ENCODE measurements around the gene RADIL.

Gene RADIL

DNA sequence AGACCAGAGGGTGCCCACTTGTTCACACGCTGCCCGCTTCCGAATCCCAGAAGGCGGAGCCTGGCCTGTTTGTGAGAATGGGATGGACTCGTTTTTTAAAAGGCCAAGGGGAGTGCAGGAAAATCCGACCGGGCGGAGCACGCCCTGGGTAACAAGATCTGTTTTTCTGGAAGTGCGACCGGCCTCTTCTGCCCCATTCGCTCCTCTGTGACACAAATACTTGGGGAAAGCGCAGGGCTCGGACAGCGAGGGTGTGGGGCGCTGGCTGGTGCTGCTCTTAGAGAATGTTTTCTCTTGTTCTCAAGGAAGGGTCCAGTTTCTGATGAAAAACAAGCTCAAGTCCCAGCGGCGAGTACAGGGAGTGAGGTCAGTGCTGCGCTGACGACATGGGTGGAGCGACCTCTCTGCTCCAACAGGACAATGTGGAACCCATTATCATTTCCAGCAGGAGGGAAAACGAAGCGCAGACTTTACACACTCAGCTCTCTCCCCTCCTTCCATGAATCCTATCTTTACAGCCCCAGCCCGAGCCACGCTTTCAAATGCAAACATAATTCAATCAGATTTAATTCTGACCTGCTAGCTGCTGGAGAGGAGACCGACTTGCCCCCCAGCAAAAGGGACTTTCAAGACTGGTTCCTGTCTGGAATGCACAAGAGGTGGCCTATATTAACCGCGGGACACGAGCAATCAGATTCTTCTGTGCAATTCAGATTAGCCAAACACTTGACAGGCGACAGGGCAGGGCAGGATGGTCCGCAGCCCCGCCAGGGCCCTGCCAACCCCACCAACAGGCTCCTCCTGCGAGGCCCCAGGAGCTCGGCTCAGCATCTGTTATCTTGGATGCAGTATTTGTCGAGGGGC, 1.1 kb downstream of the RADIL start:
- no peak for DNase-seq

GRCh38 chr7:4880218-4880617, 3.3 kb downstream of the RADIL start:
- DNase-seq: no peak

DNA sequence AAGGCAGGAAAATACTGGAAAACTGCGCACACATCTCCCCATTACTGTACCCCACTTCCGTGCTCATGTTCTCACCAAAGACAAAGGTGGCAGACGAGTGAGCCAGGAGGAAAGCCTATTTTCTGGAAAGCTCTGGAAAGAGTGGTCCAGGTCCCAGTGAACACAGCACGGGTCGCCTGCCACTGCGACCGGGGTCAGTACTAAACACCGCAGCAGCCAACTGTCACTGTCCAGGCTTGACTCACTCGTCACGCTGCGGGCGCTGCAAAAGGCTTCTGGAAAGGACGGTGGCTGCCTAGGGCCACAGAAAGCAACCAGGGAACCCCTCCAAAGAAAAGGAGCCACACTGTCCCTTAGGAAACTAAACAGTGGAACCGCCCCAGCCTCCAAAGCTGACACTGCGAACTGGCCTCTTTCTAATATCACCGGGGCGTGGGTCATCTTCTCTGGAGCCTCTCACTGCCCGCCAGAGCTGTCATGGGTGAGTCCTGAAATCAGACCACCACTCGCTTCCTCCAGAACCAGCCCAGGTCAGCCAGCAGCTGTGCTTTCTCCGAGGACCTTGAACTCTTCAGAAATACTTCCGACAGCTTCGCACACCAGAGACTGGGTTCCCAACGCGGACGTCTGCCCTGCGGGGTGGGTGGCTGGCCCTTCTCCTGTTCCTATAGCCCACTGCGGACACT, 4.0 kb downstream of the RADIL start:
- DNase-seq: no peak

GRCh38 chr7:4878336-4879335, 4.9 kb downstream of the RADIL start:
- DNase-seq: no peak

DNA sequence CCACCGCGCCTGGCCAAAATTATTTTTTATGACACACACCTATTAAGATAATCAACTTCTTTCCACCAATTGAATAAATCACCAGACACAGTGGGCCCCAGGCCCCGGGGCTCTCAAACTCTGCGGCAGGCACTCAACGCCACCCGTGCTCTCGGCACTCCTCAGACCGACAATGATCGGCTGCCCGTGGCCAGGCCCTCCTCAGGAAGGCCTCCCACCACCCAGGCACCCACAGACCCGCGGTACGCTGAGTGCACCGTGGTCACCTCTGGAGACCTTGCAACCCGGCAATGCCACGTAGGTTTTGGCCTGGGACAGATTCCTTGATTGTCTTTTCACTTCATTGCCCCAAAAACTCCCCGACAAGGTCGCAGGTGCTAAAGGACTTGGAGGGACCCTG, 6.9 kb downstream of the RADIL start:
- no peak for DNase-seq

DNA sequence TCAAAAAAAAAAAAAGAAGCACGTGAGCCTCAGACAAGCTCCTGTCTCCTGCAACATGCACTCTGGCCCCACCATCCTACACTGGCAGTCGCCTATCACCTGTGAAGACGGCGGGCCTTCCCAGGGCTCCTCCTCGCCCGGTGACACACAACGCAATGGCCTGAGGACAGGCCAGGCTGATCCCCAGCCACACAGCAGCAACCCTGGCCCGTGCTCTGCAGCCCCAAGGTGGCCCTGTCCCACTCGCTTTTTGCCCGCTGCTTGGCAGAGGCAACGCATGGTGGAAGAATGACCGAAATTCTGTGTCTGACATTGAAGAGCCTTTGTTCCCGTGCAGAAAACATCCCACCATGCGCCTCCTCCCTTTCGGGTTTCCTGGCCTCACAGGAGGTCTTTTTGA, 8.1 kb downstream of the RADIL start:
- no peak for DNase-seq

- no peak for DNase-seq
These were observed 10.2 kb downstream of the RADIL start for GRCh38 chr7:4873071-4873944.

GRCh38 chr7:4871930-4872675, 11.4 kb downstream of the RADIL start:
- DNase-seq: no peak

- no peak for DNase-seq
These were observed 12.3 kb downstream of the RADIL start for GRCh38 chr7:4871056-4871680.

- DNase-seq: no peak
These were observed 15.0 kb downstream of the RADIL start for GRCh38 chr7:4868493-4868892.

DNA sequence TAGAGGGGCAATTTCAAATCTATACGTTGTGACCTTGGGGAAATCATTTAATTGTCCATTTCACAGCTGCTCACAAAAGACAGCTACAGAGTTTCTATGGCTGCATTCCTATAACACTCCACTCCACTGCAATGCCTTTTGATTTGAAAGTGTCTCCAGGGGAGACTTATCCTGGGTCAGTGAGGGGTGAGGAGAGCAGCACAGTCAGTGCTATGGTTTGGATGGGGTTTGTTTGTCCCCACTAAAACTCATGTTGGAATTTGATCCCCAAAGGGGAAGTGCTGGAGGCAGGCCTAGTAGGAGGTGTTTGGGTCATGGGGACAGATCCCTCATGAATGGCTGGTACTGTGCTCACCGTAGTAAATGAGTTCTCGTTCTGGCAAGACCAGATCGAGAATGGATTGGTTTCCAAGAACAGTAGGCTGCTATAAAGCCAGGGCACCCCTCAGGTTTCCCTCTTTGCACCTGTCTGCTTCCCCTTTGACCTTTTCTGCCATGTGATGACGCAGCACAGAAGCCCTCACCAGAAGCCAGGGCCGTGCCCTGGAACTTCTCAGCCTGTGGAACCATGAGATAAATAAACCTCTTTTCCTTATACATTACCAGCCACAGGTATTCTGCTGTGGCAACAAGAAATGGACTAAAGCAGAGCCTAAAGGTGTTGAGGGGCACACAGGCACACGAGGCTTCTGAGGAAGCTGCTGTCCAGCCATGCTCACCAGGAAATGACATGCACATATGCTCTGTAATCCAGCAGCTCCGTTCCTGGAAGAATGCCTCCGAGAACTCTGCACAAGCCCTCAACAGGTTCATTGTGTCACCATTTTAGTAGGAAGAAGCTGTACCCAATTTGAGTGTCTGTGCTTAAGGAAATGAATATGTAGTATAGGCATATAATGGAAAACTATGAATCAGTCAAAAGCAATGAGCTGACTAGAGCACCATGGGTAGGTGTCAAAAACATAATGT, 16.7 kb downstream of the RADIL start:
- DNase-seq: no peak

GRCh38 chr7:4862156-4862555, 21.4 kb downstream of the RADIL start:
- no peak for DNase-seq

- no peak for DNase-seq
These were observed 21.8 kb downstream of the RADIL start, which contains the start of gene PAPOLB for GRCh38 chr7:4861673-4862072. PAPOLB (minus strand) TSS chr7:4862030; CDS start chr7:4861810, 220 bp downstream.

- DNase-seq: no peak
These were observed 22.3 kb downstream of the RADIL start for GRCh38 chr7:4861227-4861626.

- no peak for DNase-seq
These were observed 26.3 kb downstream of the RADIL start for GRCh38 chr7:4857189-4857588.

GRCh38 chr7:4856336-4857057, 27.0 kb downstream of the RADIL start:
- DNase-seq: no peak

DNA sequence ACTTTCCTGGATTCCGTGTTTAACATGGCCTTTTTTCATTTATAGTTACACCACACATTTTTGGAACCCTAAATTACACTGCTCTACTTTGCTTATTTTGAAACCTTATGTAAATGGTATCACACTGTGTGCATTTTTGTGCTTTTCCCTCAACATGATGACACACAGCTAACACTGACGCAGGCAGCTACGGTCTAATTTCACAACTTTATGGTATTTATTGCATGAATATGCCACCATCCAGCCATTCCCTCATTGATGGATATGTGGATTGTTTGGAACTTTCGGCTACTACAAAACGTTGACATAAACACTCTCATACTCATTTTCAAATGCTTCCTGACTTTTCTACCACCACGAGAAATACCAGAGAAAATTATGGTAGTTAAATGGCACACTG, 28.6 kb downstream of the RADIL start:
- no peak for DNase-seq

All from cortex of kidney (tissue), 1 donor.